GM12874 (cell line): ENCODE measurements around the gene SORL1.

Experiments used
- TF ChIP-seq, protein P1 (sequence below): IDR thresholded peaks from 2 replicates; pipeline ENCODE4 v1.5.1; 2011; ENCODE audit warnings: low read depth, mild to moderate bottlenecking, control low read depth, low read length, moderate library complexity; ENCODE audit not compliant: insufficient read depth

The SORL1 gene

DNA sequence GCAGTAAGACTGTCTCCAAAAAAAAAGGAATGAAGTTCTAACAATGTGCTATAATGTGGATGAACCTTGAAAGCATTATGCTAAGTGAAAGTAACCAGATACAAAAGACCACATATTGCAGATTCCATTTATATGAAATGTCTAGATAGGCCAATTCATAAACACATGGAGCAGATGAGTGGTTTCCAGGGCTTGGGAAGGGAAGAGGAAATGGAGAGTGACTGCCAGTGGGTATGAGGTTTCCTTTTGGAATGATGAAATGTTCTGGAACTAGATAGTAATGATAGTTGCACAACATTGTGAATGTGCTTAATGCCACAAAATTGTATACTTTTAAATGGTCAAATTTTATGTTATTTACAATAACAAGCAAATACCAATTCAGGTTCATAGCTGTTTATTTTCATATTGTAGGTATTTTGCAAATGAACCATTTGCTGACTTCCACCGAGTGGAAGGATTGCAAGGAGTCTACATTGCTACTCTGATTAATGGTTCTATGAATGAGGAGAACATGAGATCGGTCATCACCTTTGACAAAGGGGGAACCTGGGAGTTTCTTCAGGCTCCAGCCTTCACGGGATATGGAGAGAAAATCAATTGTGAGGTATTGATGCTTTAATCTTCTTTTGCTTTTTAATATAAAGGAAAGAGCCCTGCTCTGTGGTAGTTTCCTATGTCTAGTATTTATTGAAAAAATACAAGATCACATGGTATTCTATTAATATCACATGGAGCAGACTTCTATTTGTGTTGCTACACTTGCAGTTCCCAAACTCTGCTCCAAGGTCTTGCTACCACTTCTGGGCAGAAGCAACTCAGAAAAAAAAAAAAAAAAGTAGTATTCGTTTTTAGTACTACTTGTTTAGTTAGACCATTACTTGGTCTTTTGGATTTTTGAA lies 68.4 kb downstream of the SORL1 start:
- TF ChIP-seq, protein P1, sequence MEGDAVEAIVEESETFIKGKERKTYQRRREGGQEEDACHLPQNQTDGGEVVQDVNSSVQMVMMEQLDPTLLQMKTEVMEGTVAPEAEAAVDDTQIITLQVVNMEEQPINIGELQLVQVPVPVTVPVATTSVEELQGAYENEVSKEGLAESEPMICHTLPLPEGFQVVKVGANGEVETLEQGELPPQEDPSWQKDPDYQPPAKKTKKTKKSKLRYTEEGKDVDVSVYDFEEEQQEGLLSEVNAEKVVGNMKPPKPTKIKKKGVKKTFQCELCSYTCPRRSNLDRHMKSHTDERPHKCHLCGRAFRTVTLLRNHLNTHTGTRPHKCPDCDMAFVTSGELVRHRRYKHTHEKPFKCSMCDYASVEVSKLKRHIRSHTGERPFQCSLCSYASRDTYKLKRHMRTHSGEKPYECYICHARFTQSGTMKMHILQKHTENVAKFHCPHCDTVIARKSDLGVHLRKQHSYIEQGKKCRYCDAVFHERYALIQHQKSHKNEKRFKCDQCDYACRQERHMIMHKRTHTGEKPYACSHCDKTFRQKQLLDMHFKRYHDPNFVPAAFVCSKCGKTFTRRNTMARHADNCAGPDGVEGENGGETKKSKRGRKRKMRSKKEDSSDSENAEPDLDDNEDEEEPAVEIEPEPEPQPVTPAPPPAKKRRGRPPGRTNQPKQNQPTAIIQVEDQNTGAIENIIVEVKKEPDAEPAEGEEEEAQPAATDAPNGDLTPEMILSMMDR: no peak

DNA sequence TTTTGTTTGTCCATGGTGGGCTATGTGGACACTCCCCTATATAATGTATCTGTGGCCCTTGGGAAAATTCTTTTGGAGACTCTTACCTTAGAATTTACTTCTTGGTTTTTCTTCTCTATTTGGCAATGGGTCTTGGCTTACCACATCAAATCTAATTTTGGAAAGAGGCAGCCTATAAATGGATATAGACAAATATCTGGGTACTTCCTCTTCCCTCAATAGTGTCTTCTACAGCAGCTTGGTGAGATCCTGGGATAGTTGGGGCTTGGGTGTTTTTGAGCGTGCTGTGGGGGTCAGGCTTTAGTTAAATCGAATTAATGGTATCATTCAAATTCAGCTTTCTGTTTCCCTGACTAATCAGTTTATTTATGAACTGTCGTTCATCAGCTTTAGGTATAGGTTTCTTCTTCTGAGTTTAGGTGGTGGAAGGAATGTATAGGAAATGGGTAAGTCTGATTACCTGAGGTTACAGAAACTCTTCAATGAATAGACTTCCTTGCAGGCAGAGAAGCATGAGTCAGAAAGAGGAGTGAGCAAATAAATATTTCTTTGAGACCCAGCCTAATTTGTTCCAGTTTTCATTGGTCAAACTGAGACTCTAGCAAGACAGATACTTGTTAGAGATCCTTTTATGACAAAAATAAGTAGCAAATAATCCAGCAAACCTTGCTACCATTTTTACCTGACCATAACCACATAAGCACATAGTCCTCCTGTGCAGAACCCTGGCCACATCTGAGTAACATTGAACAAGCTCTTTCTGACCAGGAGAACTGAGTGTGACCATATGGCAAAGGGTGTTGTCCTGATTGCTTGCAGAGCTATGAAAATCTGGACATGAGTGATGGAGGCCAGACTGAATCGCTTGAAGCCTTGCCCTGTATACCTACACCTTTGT lies 69.3 kb downstream of the SORL1 start:
- TF ChIP-seq, protein P1: no peak

DNA sequence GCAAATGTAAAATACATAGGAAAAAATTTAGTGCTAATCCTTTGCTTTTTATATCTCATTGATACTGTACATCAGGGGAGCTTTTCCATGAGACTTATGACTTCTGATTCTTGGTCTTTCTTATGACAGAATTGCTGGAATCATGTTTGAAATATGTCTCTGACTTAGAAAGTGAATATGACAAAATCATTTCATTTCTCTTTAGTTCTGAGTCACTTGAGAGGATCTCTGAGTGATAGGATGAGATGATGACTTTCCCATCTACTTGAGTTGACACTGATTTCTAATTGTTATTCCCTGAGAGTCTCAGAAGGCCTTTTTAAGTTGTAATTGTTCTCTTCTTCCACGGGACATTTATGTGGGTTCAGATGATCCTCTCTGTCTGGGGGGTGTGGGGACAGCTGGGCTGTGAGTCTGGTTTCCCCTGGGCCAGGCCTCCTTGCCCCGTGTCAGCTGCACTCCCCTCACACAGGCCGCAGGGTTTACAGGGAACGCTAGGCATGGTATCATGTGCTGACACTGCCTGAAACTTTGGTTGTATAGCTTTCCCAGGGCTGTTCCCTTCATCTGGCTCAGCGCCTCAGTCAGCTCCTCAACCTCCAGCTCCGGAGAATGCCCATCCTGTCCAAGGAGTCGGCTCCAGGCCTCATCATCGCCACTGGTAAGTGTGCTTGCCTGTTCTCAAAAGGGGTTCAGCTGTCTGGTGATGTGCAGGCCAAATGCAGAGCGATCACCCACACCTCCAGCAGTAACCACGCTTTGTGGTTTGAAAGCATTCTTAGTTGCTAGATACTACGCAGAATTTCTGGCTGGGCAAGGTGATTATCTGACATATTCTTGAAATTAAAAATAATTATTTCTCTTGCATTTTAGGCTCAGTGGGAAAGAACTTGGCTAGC lies 70.2 kb downstream of the SORL1 start:
- TF ChIP-seq, protein P1: no peak

DNA sequence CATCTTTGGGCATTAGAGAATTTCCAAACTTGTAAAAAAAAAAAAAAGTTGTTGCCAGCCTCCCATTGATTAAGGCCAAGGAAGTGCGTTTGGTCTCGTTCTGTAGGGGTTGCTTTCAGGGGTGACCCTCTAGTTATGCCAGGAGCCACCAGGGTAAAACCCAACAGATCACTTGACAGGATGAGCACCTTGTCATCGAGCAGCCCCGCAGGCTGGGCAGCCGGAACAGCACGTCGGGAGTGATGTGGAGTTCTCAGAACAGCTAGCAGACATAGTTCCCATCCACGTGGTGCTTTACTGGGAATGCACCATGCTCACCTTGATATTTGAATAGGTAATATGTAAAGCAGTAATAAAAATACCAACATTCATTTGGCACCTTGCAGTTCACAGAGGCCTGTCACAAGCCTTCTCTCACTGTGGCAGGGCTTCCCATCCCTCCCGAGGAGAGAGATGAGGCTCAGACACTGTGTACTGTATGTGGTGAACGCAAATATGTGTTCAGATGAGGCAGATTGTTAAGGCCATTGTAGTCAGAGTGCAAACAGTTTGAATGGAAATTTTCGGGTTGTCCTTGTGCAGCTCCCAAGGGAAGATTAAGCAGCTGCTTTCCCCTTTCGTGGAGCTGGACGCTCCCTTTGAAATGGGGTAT lies 71.6 kb downstream of the SORL1 start:
- TF ChIP-seq, protein P1: no peak

DNA sequence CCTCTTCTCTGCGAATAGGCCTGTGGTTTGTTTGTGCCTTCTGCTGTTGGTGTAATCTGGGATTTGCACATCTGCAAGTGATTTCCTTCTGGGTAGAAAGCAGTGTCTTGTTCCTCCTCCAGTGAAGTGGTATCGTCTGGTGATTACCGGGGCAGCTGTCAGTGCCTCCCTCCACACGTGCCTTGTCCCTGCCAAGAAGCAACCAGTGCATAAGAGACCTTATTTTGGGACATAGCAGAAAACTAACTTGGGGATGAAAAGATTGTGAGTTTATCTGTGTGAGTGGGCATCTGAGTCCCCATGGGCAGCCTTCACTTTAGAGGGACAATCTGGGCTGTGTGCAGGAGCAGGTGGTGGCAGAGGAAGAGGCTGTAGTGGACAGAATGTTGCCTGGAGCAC lies 72.1 kb downstream of the SORL1 start:
- TF ChIP-seq, protein P1: no peak

DNA sequence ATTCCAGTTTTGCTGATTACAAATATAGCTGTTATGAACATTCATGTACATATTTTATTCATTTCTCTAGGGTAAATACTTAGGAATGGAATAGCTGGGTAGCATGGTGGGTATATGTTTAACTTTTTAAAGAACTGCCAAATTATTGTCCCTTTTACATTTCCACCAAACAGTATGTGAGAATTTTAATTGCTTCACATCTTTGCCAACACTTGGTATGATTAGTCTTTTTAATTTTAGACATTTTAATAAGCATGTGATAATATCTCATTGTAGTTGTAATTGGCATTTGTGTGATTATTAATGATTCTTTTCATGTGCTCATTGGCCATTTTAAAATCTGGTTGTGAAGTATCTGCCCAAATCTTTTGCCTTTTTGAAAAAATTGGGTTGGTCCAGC lies 73.3 kb downstream of the SORL1 start:
- TF ChIP-seq, protein P1: no peak
